NCI-H446 (cell line): ENCODE measurements around the gene MMP23B.
"Not testable (repeated sequence)": the region's sequence is repeated elsewhere in the genome, so short reads cannot be mapped to it uniquely, and the experiment has no call there.

Experiments used
- DNase-seq, 2 experiments: peaks; one replicate each; lab custom pipeline; 2025; lab: John Stamatoyannopoulos, UW

MMP23B gene

GRCh38 chr1:1630965-1631781 lies 800 bp upstream of the MMP23B start:
- DNase-seq, result no peak

- DNase-seq, result not testable (repeated sequence)
These were observed 1.4 kb downstream of the MMP23B start for GRCh38 chr1:1633409-1633808.

- not testable (repeated sequence) for DNase-seq
These were observed 2.6 kb downstream of the MMP23B start for GRCh38 chr1:1634613-1635012.

GRCh38 chr1:1636621-1637478 lies 4.9 kb downstream of the MMP23B start:
- not testable (repeated sequence) for DNase-seq

- DNase-seq, result not testable (repeated sequence)
These were observed 5.5 kb downstream of the MMP23B start for GRCh38 chr1:1637479-1637875.

- DNase-seq, result not testable (repeated sequence)
These were observed 6.6 kb downstream of the MMP23B start for GRCh38 chr1:1638528-1638927.

GRCh38 chr1:1639368-1639767 lies 7.4 kb downstream of the MMP23B start:
- DNase-seq, result not testable (repeated sequence)

- not testable (repeated sequence) for DNase-seq
These were observed 8.1 kb downstream of the MMP23B start for GRCh38 chr1:1640081-1640480.

- DNase-seq, result not testable (repeated sequence)
These were observed 8.9 kb downstream of the MMP23B start for GRCh38 chr1:1640711-1641461.

- not testable (repeated sequence) for DNase-seq
These were observed 14.4 kb downstream of the MMP23B start for GRCh38 chr1:1646326-1646725.

- DNase-seq, result not testable (repeated sequence)
These were observed 15.7 kb downstream of the MMP23B start for GRCh38 chr1:1647567-1648241.

GRCh38 chr1:1648265-1648664 lies 16.3 kb downstream of the MMP23B start:
- DNase-seq, result not testable (repeated sequence)

- DNase-seq, result peak; percentile 94 to 98
These were observed 26.9 kb downstream of the MMP23B start, which contains the start of gene CDK11B for GRCh38 chr1:1658583-1659549. Gene CDK11B, minus strand, starts transcription at chr1:1659004. Its CDS starts 1,519 bp downstream, at chr1:1657485.

- DNase-seq, result not testable (repeated sequence)
These were observed 30.4 kb downstream of the MMP23B start for GRCh38 chr1:1662392-1662791.

GRCh38 chr1:1662830-1663560 lies 31.0 kb downstream of the MMP23B start:
- DNase-seq, result not testable (repeated sequence)

GRCh38 chr1:1664318-1664717 lies 32.3 kb downstream of the MMP23B start:
- not testable (repeated sequence) for DNase-seq

GRCh38 chr1:1664941-1665814 lies 33.2 kb downstream of the MMP23B start:
- no peak for DNase-seq

- DNase-seq, result no peak
These were observed 33.9 kb downstream of the MMP23B start for GRCh38 chr1:1665815-1666251.
